Liver (tissue), 9 donors: ENCODE results near the gene IP6K1. TPM values are rescaled to one million over a fixed set of nuclear protein-coding genes. Genes with fewer than 3 reads are reported as not detected.

ENCODE experiments used
- DNase-seq: peaks from one replicate; pipeline ENCODE4 v3.0.0-alpha.2; 2017; ENCODE audit warnings: low spot score
- H3K27ac ChIP-seq, 2 donors: one replicate each; pipeline ENCODE4 v1.7.0; 2013; ENCODE audit warnings: inconsistent platforms in 2 of 2, low read length in 2 of 2, control low read depth in 1 of 2, low read depth in 1 of 2, mild to moderate bottlenecking in 1 of 2
- H3K27me3 ChIP-seq, 4 donors: one replicate each; pipeline versions ENCODE4 v1.6.1 to v1.7.0; 2013; ENCODE audit warnings: low read length in 3 of 4, inconsistent platforms in 1 of 4, mild to moderate bottlenecking in 1 of 4, moderate library complexity in 1 of 4; ENCODE audit not compliant: control insufficient read depth in 4 of 4, insufficient read depth in 4 of 4
- H3K36me3 ChIP-seq, 4 donors: one replicate each; pipeline versions ENCODE4 v1.6.1 to v1.7.0; 2013; ENCODE audit warnings: low read length in 3 of 4, mild to moderate bottlenecking in 3 of 4, low read depth in 1 of 4, moderate library complexity in 1 of 4; ENCODE audit not compliant: control insufficient read depth in 4 of 4, insufficient read depth in 3 of 4
- H3K4me1 ChIP-seq, 4 donors: one replicate each; pipeline versions ENCODE4 v1.6.1 to v1.7.0; 2013; ENCODE audit warnings: low read length in 3 of 4, mild to moderate bottlenecking in 3 of 4, moderate library complexity in 1 of 4; ENCODE audit not compliant: control insufficient read depth in 4 of 4, insufficient read depth in 4 of 4
- H3K4me3 ChIP-seq, 3 donors: one replicate each; pipeline versions ENCODE4 v1.6.1 to v1.7.0; 2013; ENCODE audit warnings: low read length in 3 of 3, control low read depth in 1 of 3, low read depth in 1 of 3, mild to moderate bottlenecking in 1 of 3
- H3K9ac ChIP-seq, 2 donors: one replicate each; pipeline ENCODE4 v1.7.0; 2013; ENCODE audit warnings: low read length in 2 of 2, mild to moderate bottlenecking in 2 of 2, moderate library complexity in 2 of 2, control low read depth in 1 of 2, low read depth in 1 of 2
- H3K9me3 ChIP-seq, 4 donors: one replicate each; pipeline versions ENCODE4 v1.6.1 to v1.7.0; 2013; ENCODE audit warnings: low read length in 3 of 4; ENCODE audit not compliant: control insufficient read depth in 4 of 4
- EGR1 ChIP-seq, 2 donors: IDR thresholded peaks; 2 replicates each; pipeline ENCODE4 v1.6.1; 2016 to 2018; ENCODE audit warnings: antibody characterized with exemption in 2 of 2, low read depth in 2 of 2
- FOXA1 ChIP-seq: IDR thresholded peaks from 2 replicates; pipeline ENCODE4 v1.6.1; 2016; ENCODE audit warnings: antibody characterized with exemption
- FOXA2 ChIP-seq: IDR thresholded peaks from 2 replicates; pipeline ENCODE4 v1.6.1; 2016; ENCODE audit warnings: antibody characterized with exemption
- GABPA ChIP-seq, 2 donors: IDR thresholded peaks in 1 of 2; conservative IDR thresholded peaks in 1 of 2; 2 replicates each; pipeline ENCODE4 v1.6.1; 2016; ENCODE audit warnings: antibody characterized with exemption in 2 of 2, mild to moderate bottlenecking in 1 of 2, moderate library complexity in 1 of 2
- HNF4A ChIP-seq, 2 donors: conservative IDR thresholded peaks; 2 replicates each; pipeline ENCODE4 v1.6.1; 2016; ENCODE audit warnings: antibody characterized with exemption in 2 of 2, mild to moderate bottlenecking in 2 of 2
- HNF4G ChIP-seq: IDR thresholded peaks from 2 replicates; pipeline ENCODE4 v1.6.1; 2016; ENCODE audit warnings: antibody characterized with exemption
- JUND ChIP-seq, 2 donors: IDR thresholded peaks; 2 replicates each; pipeline ENCODE4 v1.6.1; 2016; ENCODE audit warnings: antibody characterized with exemption in 2 of 2
- NR2F2 ChIP-seq: IDR thresholded peaks from 2 replicates; pipeline ENCODE4 v1.6.1; 2016; ENCODE audit warnings: antibody characterized with exemption
- RAD21 ChIP-seq, 2 donors: IDR thresholded peaks; 2 replicates each; pipeline ENCODE4 v1.6.1; 2016; ENCODE audit warnings: antibody characterized with exemption in 2 of 2, mild to moderate bottlenecking in 2 of 2
- REST ChIP-seq: IDR thresholded peaks from 2 replicates; pipeline ENCODE4 v1.6.1; 2016; ENCODE audit warnings: antibody characterized with exemption, mild to moderate bottlenecking
- RXRA ChIP-seq, 2 donors: IDR thresholded peaks; 2 replicates each; pipeline ENCODE4 v1.6.1; 2017 to 2018; ENCODE audit warnings: antibody characterized with exemption in 2 of 2, mild to moderate bottlenecking in 1 of 2
- SP1 ChIP-seq: IDR thresholded peaks from 2 replicates; pipeline ENCODE4 v1.6.1; 2018; ENCODE audit warnings: antibody characterized with exemption, mild to moderate bottlenecking
- TAF1 ChIP-seq: conservative IDR thresholded peaks from 2 replicates; pipeline ENCODE4 v1.6.1; 2016; ENCODE audit warnings: antibody characterized with exemption, mild to moderate bottlenecking
- YY1 ChIP-seq: IDR thresholded peaks from 2 replicates; pipeline ENCODE4 v1.6.1; 2016; ENCODE audit warnings: antibody characterized with exemption, mild to moderate bottlenecking
- WGBS: extraction: QIAGEN DNeasy Blood & Tissue Kit; methylation state at CpG from one replicate; pipeline ENCODE4 v1.1.7; 2013; 5-methylcytosine and 5-hydroxymethylcytosine counted together
- polyA plus RNA-seq, 2 donors: library from polyadenylated mRNA; stranded (reverse) in 1 of 2; unstranded in 1 of 2; fragments of 200-250 nt in 1 of 2; fragments of >200 nt in 1 of 2; fragmentation: Nextera tagmentation in 1 of 2; extraction: Ambion mirVana in 1 of 2; gene quantifications; one replicate each; pipeline versions ENCODE4 v1.2.1 to v1.2.3, GENCODE V29; 2013 to 2015
- total RNA-seq, 2 donors: library from RNA; depleted of rRNA; stranded (reverse); fragments of >200 nt; gene quantifications; one replicate each; pipeline ENCODE4 v1.2.3, GENCODE V29; 2014
- TF ChIP-seq, protein P1 (sequence below): IDR thresholded peaks from 2 replicates; pipeline ENCODE4 v1.6.1; 2016; ENCODE audit warnings: antibody characterized with exemption
- TF ChIP-seq, protein P2 (sequence below): IDR thresholded peaks from 2 replicates; pipeline ENCODE4 v1.6.1; 2016; ENCODE audit warnings: antibody characterized with exemption
- TF ChIP-seq, protein P3 (sequence below): IDR thresholded peaks from 2 replicates; pipeline ENCODE4 v1.6.1; 2016; ENCODE audit warnings: antibody characterized with exemption
- donor health status: healthy.
- donor health status: healthy.
- donor health status: healthy.
- donor health status: healthy.
- donor health status: healthy.

IP6K1 gene
- total and polyA plus RNA-seq, 4 donors, result 6.6 to 32.3 (median 18.1) TPM

GRCh38 chr3:49723296-49723627, 63.1 kb downstream of the IP6K1 start:
- peak; percentile 59 for DNase-seq
- Histone ChIP-seq H3K36me3 (peaks cover 5 to 29% (median 11%) of the 10 kb centered on the region in 4 donors), H3K4me3 (peak overlapping the region; percentile 91 to 94 (median 93)), H3K9ac (peak overlapping the region; percentile 73 to 75), H3K9me3 (no peaks in the 10 kb centered on the region), H3K27ac (peak overlapping the region; percentile 88 to 92), H3K27me3 (no peaks in the 10 kb centered on the region), H3K4me1 (peaks cover 8 to 53% (median 38%) of the 10 kb centered on the region in 4 donors)
- TF ChIP-seq, protein P1, sequence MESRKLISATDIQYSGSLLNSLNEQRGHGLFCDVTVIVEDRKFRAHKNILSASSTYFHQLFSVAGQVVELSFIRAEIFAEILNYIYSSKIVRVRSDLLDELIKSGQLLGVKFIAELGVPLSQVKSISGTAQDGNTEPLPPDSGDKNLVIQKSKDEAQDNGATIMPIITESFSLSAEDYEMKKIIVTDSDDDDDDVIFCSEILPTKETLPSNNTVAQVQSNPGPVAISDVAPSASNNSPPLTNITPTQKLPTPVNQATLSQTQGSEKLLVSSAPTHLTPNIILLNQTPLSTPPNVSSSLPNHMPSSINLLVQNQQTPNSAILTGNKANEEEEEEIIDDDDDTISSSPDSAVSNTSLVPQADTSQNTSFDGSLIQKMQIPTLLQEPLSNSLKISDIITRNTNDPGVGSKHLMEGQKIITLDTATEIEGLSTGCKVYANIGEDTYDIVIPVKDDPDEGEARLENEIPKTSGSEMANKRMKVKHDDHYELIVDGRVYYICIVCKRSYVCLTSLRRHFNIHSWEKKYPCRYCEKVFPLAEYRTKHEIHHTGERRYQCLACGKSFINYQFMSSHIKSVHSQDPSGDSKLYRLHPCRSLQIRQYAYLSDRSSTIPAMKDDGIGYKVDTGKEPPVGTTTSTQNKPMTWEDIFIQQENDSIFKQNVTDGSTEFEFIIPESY, result no peak
- TF ChIP-seq HNF4G (no peak), NR2F2 (no peak), GABPA (IDR thresholded peaks at IDR 0.05 in 1 of 2, conservative IDR thresholded peaks at IDR 0.05 in 1 of 2) (no peak), YY1 (no peak)
- under 1% methylated on average over 20 of the region's 20 CpGs for WGBS

- 56% methylated on average over 8 of the region's 8 CpGs for WGBS
- H3K27ac ChIP-seq, result peak overlapping the region; percentile 88 to 92
- H3K36me3 ChIP-seq, result peaks cover 5 to 30% (median 11%) of the 10 kb centered on the region in 4 donors
- H3K9me3 ChIP-seq, result no peaks in the 10 kb centered on the region
- H3K27me3 ChIP-seq, result no peaks in the 10 kb centered on the region
- peak overlapping the region; percentile 91 to 94 (median 93) for H3K4me3 ChIP-seq
- H3K9ac ChIP-seq, result peak overlapping the region; percentile 73 to 75
- no peak for TF ChIP-seq FOXA1
- TF ChIP-seq GABPA (IDR thresholded peaks at IDR 0.05 in 1 of 2, conservative IDR thresholded peaks at IDR 0.05 in 1 of 2), result no peak
- TF ChIP-seq NR2F2, result no peak
- no peak for TF ChIP-seq RAD21 (IDR thresholded peaks at IDR 0.05)
- TF ChIP-seq, protein P2, sequence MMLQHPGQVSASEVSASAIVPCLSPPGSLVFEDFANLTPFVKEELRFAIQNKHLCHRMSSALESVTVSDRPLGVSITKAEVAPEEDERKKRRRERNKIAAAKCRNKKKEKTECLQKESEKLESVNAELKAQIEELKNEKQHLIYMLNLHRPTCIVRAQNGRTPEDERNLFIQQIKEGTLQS, result no peak
- TF ChIP-seq JUND (IDR thresholded peaks at IDR 0.05), result no peak
- TF ChIP-seq EGR1 (IDR thresholded peaks at IDR 0.05; ENCODE audit: low read depth in 2 of 2), result no peak
- TF ChIP-seq FOXA2, result no peak
- TF ChIP-seq, protein P1, result no peak
- no peak for TF ChIP-seq SP1
- TF ChIP-seq HNF4G, result no peak
- peaks cover 6 to 49% (median 34%) of the 10 kb centered on the region in 4 donors for H3K4me1 ChIP-seq
- no peak for DNase-seq
These were observed 63.4 kb downstream of the IP6K1 start for GRCh38 chr3:49722896-49723295.

- 86% methylated on average over 26 of the region's 26 CpGs for whole genome bisulfite sequencing
- Histone ChIP-seq H3K9me3 (no peaks in the 10 kb centered on the region), H3K4me1 (peaks cover 6 to 42% (median 28%) of the 10 kb centered on the region in 4 donors), H3K27ac (peak overlapping the region in 1 of 2 donors; percentile 88), H3K9ac (no peak overlapping the region), H3K27me3 (no peaks in the 10 kb centered on the region), H3K4me3 (peak overlapping the region in 2 of 3 donors; percentile 91 to 93), H3K36me3 (peaks cover 3 to 26% (median 11%) of the 10 kb centered on the region in 4 donors)
- DNase-seq, result peak; percentile 36
- no peak for TF ChIP-seq JUND (IDR thresholded peaks at IDR 0.05)
- no peak for TF ChIP-seq REST
- TF ChIP-seq YY1, result no peak
- no peak for TF ChIP-seq HNF4G
- TF ChIP-seq HNF4A (conservative IDR thresholded peaks at IDR 0.05), result no peak
- no peak for TF ChIP-seq SP1
- TF ChIP-seq RXRA (IDR thresholded peaks at IDR 0.05), result no peak
- TF ChIP-seq NR2F2, result no peak
- TF ChIP-seq EGR1 (IDR thresholded peaks at IDR 0.05; ENCODE audit: low read depth in 2 of 2), result no peak
- no peak for TF ChIP-seq GABPA (IDR thresholded peaks at IDR 0.05 in 1 of 2, conservative IDR thresholded peaks at IDR 0.05 in 1 of 2)
- no peak for TF ChIP-seq FOXA2
- TF ChIP-seq, protein P3, sequence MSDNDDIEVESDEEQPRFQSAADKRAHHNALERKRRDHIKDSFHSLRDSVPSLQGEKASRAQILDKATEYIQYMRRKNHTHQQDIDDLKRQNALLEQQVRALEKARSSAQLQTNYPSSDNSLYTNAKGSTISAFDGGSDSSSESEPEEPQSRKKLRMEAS, result no peak
- TF ChIP-seq TAF1, result no peak
These were observed 64.2 kb downstream of the IP6K1 start for GRCh38 chr3:49721896-49722781.
